Stimulated activated CD8-positive, alpha-beta memory T cell treated with anti-CD3 and anti-CD28 coated beads, Interleukin-7, amount 100 ng/mL, for 24 hours (primary cell): ENCODE data around the gene CDH22.

Experiments used
- DNase-seq: peaks from one replicate; pipeline ENCODE4 v3.0.0-alpha.2; 2020; ENCODE audit warnings: low read depth

Gene CDH22

GRCh38 chr20:46298374-46298773 is 9.9 kb downstream of the CDH22 start:
- no peak for DNase-seq

- DNase-seq: no peak
Measured at GRCh38 chr20:46296526-46297250, 11.6 kb downstream of the CDH22 start.

GRCh38 chr20:46293084-46293483 is 15.2 kb downstream of the CDH22 start:
- DNase-seq: no peak

- no peak for DNase-seq
Measured at GRCh38 chr20:46291401-46291800, 16.9 kb downstream of the CDH22 start.

GRCh38 chr20:46289432-46289831 is 18.9 kb downstream of the CDH22 start:
- DNase-seq: no peak

GRCh38 chr20:46286977-46287376 is 21.3 kb downstream of the CDH22 start:
- DNase-seq: no peak

- no peak for DNase-seq
Measured at GRCh38 chr20:46286382-46286781, 21.9 kb downstream of the CDH22 start.

- no peak for DNase-seq
Measured at GRCh38 chr20:46285740-46286139, 22.6 kb downstream of the CDH22 start.

GRCh38 chr20:46285072-46285471 is 23.2 kb downstream of the CDH22 start:
- DNase-seq: no peak

- DNase-seq: no peak
Measured at GRCh38 chr20:46284040-46284427, 24.3 kb downstream of the CDH22 start.

- DNase-seq: no peak
Measured at GRCh38 chr20:46283426-46284039, 24.8 kb downstream of the CDH22 start.

GRCh38 chr20:46282669-46283068 is 25.6 kb downstream of the CDH22 start:
- DNase-seq: no peak

- DNase-seq: no peak
Measured at GRCh38 chr20:46279103-46279502, 29.2 kb downstream of the CDH22 start.

- no peak for DNase-seq
Measured at GRCh38 chr20:46277602-46278001, 30.7 kb downstream of the CDH22 start.

- no peak for DNase-seq
Measured at GRCh38 chr20:46276531-46276930, 31.8 kb downstream of the CDH22 start.

GRCh38 chr20:46275091-46275490 is 33.2 kb downstream of the CDH22 start:
- DNase-seq: no peak

- DNase-seq: no peak
Measured at GRCh38 chr20:46273717-46274116, 34.6 kb downstream of the CDH22 start.

GRCh38 chr20:46272389-46273047 is 35.8 kb downstream of the CDH22 start:
- no peak for DNase-seq

GRCh38 chr20:46270977-46271744 is 37.1 kb downstream of the CDH22 start:
- DNase-seq: no peak

- no peak for DNase-seq
Measured at GRCh38 chr20:46269372-46269771, 38.9 kb downstream of the CDH22 start.

- DNase-seq: no peak
Measured at GRCh38 chr20:46268662-46269061, 39.6 kb downstream of the CDH22 start.

- no peak for DNase-seq
Measured at GRCh38 chr20:46268131-46268614, 40.1 kb downstream of the CDH22 start.
